Left ventricle myocardium inferior (tissue), 1 donor: ENCODE results near the gene PRSS12. TPM values are rescaled to one million over a fixed set of nuclear protein-coding genes. Genes with fewer than 3 reads are reported as not detected.

Experiments used
- DNase-seq: peaks from one replicate; pipeline ENCODE4 v3.0.0-alpha.2; 2020
- H3K27ac ChIP-seq: fragments of 200-600 bp; replicated peaks from 2 replicates; pipeline ENCODE4 v1.8.0; 2021
- H3K27me3 ChIP-seq: fragments of 200-600 bp; 2 replicates; pipeline ENCODE4 v1.8.0; 2021; ENCODE audit warnings: low read depth
- H3K36me3 ChIP-seq: fragments of 200-600 bp; 2 replicates; pipeline ENCODE4 v1.8.0; 2021
- H3K4me1 ChIP-seq: fragments of 200-600 bp; 2 replicates; pipeline ENCODE4 v1.8.0; 2021
- H3K4me3 ChIP-seq: fragments of 200-600 bp; 2 replicates; pipeline ENCODE4 v1.8.0; 2021; ENCODE audit warnings: mild to moderate bottlenecking, moderate library complexity
- H3K9me3 ChIP-seq: fragments of 200-600 bp; replicated peaks from 2 replicates; pipeline ENCODE4 v1.8.0; 2021
- intact Hi-C: fragments of 100-400 bp; cut with micrococcal nuclease; formaldehyde crosslinking; loops from one replicate; pipeline ENCODE4 v1.11.0; 2022
- total RNA-seq: library from RNA; stranded (reverse); fragmentation: NEBNext Ultra II Directional; extraction: Animal tissue kit (Norgen Biotek cat#: 25700); gene quantifications from one replicate; pipeline ENCODE4 v1.2.1, GENCODE V29; 2021
- TF ChIP-seq, protein P1 (sequence below): fragments of 200-600 bp; IDR thresholded peaks from 2 replicates; pipeline ENCODE4 v1.8.0; 2021; ENCODE audit warnings: antibody characterized with exemption, mild to moderate bottlenecking, borderline replicate concordance
- donor health status: DM: no; HTN: yes; CAD: no; lungs with severe emphysema.

PRSS12 gene
- total RNA-seq, 1 donor from 2014 or later: not detected

DNA sequence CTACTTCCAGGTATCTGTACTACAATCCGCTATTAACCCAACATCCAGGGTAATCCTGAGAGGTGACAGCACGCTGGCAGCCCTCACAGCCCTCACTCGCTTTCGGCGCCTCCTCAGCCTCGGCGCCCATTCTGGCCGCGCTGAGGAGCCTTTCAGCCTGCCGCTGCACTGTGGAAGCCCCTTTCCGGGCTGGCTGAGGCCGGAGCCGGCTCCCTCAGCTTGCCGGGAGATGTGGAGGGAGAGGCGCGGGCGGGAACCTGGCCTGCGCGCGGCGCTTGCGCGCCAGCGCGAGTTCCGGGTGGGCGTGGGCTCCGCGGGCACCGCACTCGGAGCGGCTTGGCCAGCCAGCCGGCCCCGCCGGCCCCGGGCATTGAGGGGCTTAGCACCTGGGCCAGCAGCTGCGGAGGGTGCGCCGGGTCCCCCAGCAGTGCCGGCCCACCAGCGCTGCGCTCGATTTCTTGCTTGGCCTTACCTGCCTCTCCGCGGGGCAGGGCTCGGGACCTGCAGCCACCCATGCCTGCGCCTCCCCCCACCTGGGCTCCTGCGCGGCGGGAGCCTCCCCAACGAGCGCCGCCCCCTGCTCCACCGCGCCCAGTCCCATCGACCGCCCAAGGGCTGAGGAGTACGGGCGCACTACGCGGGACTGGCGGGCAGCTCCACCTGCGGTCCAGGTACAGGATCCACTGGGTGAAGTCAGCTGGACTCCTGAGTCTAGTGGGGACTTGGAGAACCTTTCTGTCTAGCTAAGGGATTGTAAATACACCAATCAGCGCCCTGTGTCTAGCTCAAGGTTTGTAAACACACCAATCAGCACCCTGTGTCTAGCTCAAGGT, 87.3 kb downstream of the PRSS12 start:
- TF ChIP-seq, protein P1, sequence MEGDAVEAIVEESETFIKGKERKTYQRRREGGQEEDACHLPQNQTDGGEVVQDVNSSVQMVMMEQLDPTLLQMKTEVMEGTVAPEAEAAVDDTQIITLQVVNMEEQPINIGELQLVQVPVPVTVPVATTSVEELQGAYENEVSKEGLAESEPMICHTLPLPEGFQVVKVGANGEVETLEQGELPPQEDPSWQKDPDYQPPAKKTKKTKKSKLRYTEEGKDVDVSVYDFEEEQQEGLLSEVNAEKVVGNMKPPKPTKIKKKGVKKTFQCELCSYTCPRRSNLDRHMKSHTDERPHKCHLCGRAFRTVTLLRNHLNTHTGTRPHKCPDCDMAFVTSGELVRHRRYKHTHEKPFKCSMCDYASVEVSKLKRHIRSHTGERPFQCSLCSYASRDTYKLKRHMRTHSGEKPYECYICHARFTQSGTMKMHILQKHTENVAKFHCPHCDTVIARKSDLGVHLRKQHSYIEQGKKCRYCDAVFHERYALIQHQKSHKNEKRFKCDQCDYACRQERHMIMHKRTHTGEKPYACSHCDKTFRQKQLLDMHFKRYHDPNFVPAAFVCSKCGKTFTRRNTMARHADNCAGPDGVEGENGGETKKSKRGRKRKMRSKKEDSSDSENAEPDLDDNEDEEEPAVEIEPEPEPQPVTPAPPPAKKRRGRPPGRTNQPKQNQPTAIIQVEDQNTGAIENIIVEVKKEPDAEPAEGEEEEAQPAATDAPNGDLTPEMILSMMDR: no peak
- Histone ChIP-seq H3K27ac (no peak overlapping the region), H3K9me3 (no peaks in the 10 kb centered on the region), H3K4me1 (peaks cover 8% of the 10 kb centered on the region), H3K27me3 (peaks cover 54% of the 10 kb centered on the region), H3K36me3 (no peaks in the 10 kb centered on the region), H3K4me3 (peak overlapping the region; percentile 70)
- intact Hi-C loops: no loop called here
- DNase-seq: no peak

GRCh38 chr4:118264096-118264495, 88.7 kb downstream of the PRSS12 start:
- no peaks in the 10 kb centered on the region for H3K36me3 ChIP-seq
- TF ChIP-seq, protein P1: no peak

GRCh38 chr4:118260309-118260708, 92.5 kb downstream of the PRSS12 start:
- Histone ChIP-seq H3K27me3 (peaks cover 35% of the 10 kb centered on the region), H3K9me3 (no peaks in the 10 kb centered on the region), H3K4me1 (peaks cover 4% of the 10 kb centered on the region), H3K4me3 (no peak overlapping the region), H3K36me3 (no peaks in the 10 kb centered on the region), H3K27ac (no peak overlapping the region)
- TF ChIP-seq, protein P1: no peak
- intact Hi-C loops: no loop called here
- no peak for DNase-seq

More at GRCh38 chr4:118264096-118264495, 88.7 kb downstream of the PRSS12 start:
- H3K27ac ChIP-seq: no peak overlapping the region
- H3K9me3 ChIP-seq: no peaks in the 10 kb centered on the region
- intact Hi-C loops: no loop called here
- no peak for DNase-seq
- peaks cover 8% of the 10 kb centered on the region for H3K4me1 ChIP-seq
- peaks cover 54% of the 10 kb centered on the region for H3K27me3 ChIP-seq
- no peak overlapping the region for H3K4me3 ChIP-seq

DNA sequence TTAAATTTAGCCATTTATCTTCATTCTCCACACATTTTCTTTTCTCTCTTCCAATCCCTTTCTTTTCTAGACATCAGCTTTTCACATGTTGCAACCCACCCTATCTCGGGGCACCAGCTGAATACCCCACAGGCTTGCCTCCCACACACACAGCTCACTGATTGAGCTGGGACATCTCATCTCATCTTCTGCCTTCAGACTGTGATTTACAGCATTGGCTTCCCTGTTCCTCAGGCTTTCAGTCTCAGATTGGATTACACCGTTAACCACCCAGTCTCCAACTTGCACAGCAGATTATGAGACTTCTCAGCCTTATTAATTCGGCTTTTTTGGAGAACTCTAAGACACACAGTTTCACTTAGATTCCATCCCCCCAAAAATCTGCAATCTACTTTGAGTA, 93.7 kb downstream of the PRSS12 start:
- no peak overlapping the region for H3K27ac ChIP-seq
- H3K27me3 ChIP-seq: peaks cover 23% of the 10 kb centered on the region
- H3K4me1 ChIP-seq: no peaks in the 10 kb centered on the region
- H3K4me3 ChIP-seq: no peak overlapping the region
- TF ChIP-seq, protein P1: no peak
- DNase-seq: no peak
- intact Hi-C loops: no loop called here
- H3K9me3 ChIP-seq: no peaks in the 10 kb centered on the region
- H3K36me3 ChIP-seq: no peaks in the 10 kb centered on the region

- Histone ChIP-seq H3K27ac (no peak overlapping the region), H3K4me3 (no peak overlapping the region), H3K27me3 (no peaks in the 10 kb centered on the region), H3K9me3 (peaks cover 13% of the 10 kb centered on the region), H3K36me3 (no peaks in the 10 kb centered on the region), H3K4me1 (no peaks in the 10 kb centered on the region)
- no peak for DNase-seq
- TF ChIP-seq, protein P1: no peak
- intact Hi-C loops: no loop called here
Observed at GRCh38 chr4:118254368-118254767, 98.4 kb downstream of the PRSS12 start.
